ENCODE measurements around the gene GEN1.

Gene GEN1

DNA sequence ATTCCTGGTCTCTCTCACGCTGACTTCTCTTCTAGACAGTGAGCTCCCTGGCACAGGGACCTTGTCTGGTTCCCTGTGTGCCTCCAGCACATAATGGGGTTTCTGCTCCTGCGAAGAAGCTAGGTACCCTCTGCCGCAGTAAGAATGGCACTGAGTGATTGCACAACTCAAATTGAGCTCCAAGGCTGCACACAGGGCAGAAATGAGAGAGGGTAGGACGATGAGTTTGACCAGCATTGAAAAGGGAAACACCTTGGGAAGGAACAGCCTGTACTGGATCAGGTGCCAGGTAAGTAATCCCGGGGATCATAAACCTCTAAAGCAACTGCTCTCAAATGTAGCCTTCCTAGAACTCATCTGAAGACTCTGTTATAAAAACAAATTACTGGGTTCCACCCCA is 41.4 kb downstream of the GEN1 start:
- no peak overlapping the region for H3K9ac ChIP-seq (ENCODE audit: low read depth, low read length)
- H3K27me3 ChIP-seq (ENCODE audit: control insufficient read depth, insufficient read depth, low read length): no peaks in the 10 kb centered on the region
- no peaks in the 10 kb centered on the region for H3K36me3 ChIP-seq (ENCODE audit: control insufficient read depth, insufficient read depth, low read length)
- no peak overlapping the region for H3K27ac ChIP-seq (ENCODE audit: low read depth, low read length)
- H3K4me1 ChIP-seq (ENCODE audit: control insufficient read depth, insufficient read depth, low read length): no peaks in the 10 kb centered on the region
- no peaks in the 10 kb centered on the region for H3K9me3 ChIP-seq (ENCODE audit: control insufficient read depth, insufficient read depth, low read length)
- no peak overlapping the region for H3K4me3 ChIP-seq (ENCODE audit: low read depth, low read length)

DNA sequence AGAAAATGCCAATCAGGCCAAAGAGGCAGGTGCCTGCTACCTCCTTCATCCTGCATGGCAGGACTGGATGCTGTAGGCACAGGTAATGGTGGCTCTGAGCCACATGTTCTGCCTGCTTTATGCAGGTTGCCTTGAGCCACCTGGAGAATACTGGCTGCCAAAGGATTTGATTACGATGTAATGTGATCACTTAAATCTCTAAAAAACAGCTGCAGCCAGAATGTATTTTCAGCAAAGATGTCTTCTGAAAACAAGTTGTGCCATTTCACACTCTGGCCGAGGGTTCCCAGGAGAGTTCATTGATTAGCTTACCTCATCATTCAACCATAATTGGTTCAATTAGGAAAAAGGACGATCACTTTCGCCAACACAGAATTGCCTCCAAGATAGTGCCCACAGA is 44.4 kb downstream of the GEN1 start:
- H3K9me3 ChIP-seq (ENCODE audit: control insufficient read depth, insufficient read depth, low read length): no peaks in the 10 kb centered on the region
- no peaks in the 10 kb centered on the region for H3K27me3 ChIP-seq (ENCODE audit: control insufficient read depth, insufficient read depth, low read length)
- no peak overlapping the region for H3K27ac ChIP-seq (ENCODE audit: low read depth, low read length)
- no peaks in the 10 kb centered on the region for H3K4me1 ChIP-seq (ENCODE audit: control insufficient read depth, insufficient read depth, low read length)
- H3K9ac ChIP-seq (ENCODE audit: low read depth, low read length): no peak overlapping the region
- no peak overlapping the region for H3K4me3 ChIP-seq (ENCODE audit: low read depth, low read length)
- H3K36me3 ChIP-seq (ENCODE audit: control insufficient read depth, insufficient read depth, low read length): no peaks in the 10 kb centered on the region

GRCh38 chr2:17799301-17800120 is 45.6 kb downstream of the GEN1 start:
- Histone ChIP-seq H3K36me3 (ENCODE audit: control insufficient read depth, insufficient read depth, low read length) (no peaks in the 10 kb centered on the region), H3K4me3 (ENCODE audit: low read depth, low read length) (no peak overlapping the region), H3K27ac (ENCODE audit: low read depth, low read length) (no peak overlapping the region), H3K4me1 (ENCODE audit: control insufficient read depth, insufficient read depth, low read length) (no peaks in the 10 kb centered on the region), H3K9ac (ENCODE audit: low read depth, low read length) (no peak overlapping the region), H3K27me3 (ENCODE audit: control insufficient read depth, insufficient read depth, low read length) (no peaks in the 10 kb centered on the region), H3K9me3 (ENCODE audit: control insufficient read depth, insufficient read depth, low read length) (no peaks in the 10 kb centered on the region)

GRCh38 chr2:17800219-17800618 is 46.3 kb downstream of the GEN1 start:
- no peak overlapping the region for H3K27ac ChIP-seq (ENCODE audit: low read depth, low read length)
- no peak overlapping the region for H3K9ac ChIP-seq (ENCODE audit: low read depth, low read length)
- no peaks in the 10 kb centered on the region for H3K9me3 ChIP-seq (ENCODE audit: control insufficient read depth, insufficient read depth, low read length)
- no peaks in the 10 kb centered on the region for H3K27me3 ChIP-seq (ENCODE audit: control insufficient read depth, insufficient read depth, low read length)
- H3K4me1 ChIP-seq (ENCODE audit: control insufficient read depth, insufficient read depth, low read length): no peaks in the 10 kb centered on the region
- H3K36me3 ChIP-seq (ENCODE audit: control insufficient read depth, insufficient read depth, low read length): no peaks in the 10 kb centered on the region
- H3K4me3 ChIP-seq (ENCODE audit: low read depth, low read length): no peak overlapping the region

DNA sequence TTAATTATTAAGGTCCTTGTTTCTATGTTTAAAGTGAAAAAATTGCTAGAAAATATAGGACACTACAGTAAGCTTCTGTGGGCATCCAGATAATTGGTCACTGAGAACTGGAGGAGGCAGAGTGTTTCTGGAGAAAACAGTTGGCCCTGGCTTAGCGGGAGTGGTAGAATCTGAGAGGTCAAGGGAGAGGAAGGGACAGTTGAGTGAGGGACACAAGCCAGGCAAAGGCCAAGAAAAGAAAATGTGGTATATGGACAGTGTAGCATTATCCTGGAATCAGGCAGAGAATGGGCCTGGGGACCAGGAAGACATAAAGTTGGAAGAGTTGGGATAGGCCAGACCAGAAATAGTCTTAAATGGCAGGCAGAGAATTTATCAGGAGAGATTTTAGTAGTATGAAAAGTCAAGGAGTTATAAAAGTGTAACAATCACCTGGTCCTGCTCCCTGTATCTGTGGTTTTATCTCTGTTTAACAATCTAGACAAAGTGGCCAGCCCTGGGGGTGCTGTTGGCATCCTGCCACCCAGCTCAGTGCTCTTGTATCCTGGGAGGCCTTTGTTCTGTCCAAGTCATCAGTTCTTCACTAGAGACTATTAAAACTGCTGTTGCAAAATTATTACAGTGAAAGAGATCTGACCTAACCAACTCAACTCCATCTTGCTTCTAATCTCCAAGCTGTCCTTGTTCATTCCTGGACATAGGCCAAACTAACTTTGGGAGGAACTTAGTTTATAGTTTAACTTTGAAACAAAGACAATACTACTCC is 46.9 kb downstream of the GEN1 start:
- Histone ChIP-seq H3K9ac (ENCODE audit: low read depth, low read length) (no peak overlapping the region), H3K9me3 (ENCODE audit: control insufficient read depth, insufficient read depth, low read length) (no peaks in the 10 kb centered on the region), H3K27me3 (ENCODE audit: control insufficient read depth, insufficient read depth, low read length) (no peaks in the 10 kb centered on the region), H3K4me1 (ENCODE audit: control insufficient read depth, insufficient read depth, low read length) (no peaks in the 10 kb centered on the region), H3K27ac (ENCODE audit: low read depth, low read length) (no peak overlapping the region), H3K4me3 (ENCODE audit: low read depth, low read length) (no peak overlapping the region), H3K36me3 (ENCODE audit: control insufficient read depth, insufficient read depth, low read length) (no peaks in the 10 kb centered on the region)

DNA sequence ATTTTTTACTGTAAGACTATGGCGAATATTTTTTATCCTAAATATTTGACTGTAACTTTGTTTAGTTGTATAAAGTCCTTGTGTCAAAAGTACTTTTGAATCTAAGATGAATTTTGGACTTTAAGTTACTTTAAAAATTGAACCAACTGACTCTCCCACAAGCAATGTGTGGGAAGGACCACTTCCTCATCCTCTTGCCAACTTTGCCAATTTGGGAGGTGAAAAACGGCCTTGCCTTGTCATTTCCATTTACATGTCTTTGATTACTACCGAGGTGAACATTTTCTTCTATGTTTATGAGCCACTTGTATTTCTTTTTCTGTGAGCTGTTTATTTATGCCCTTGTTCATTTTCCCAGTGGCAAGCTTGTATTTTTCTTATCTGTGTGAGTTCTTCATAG is 49.6 kb downstream of the GEN1 start:
- H3K36me3 ChIP-seq (ENCODE audit: control insufficient read depth, insufficient read depth, low read length): no peaks in the 10 kb centered on the region
- no peak overlapping the region for H3K4me3 ChIP-seq (ENCODE audit: low read depth, low read length)
- no peak overlapping the region for H3K27ac ChIP-seq (ENCODE audit: low read depth, low read length)
- H3K27me3 ChIP-seq (ENCODE audit: control insufficient read depth, insufficient read depth, low read length): no peaks in the 10 kb centered on the region
- H3K4me1 ChIP-seq (ENCODE audit: control insufficient read depth, insufficient read depth, low read length): no peaks in the 10 kb centered on the region
- H3K9me3 ChIP-seq (ENCODE audit: control insufficient read depth, insufficient read depth, low read length): no peaks in the 10 kb centered on the region
- H3K9ac ChIP-seq (ENCODE audit: low read depth, low read length): no peak overlapping the region

DNA sequence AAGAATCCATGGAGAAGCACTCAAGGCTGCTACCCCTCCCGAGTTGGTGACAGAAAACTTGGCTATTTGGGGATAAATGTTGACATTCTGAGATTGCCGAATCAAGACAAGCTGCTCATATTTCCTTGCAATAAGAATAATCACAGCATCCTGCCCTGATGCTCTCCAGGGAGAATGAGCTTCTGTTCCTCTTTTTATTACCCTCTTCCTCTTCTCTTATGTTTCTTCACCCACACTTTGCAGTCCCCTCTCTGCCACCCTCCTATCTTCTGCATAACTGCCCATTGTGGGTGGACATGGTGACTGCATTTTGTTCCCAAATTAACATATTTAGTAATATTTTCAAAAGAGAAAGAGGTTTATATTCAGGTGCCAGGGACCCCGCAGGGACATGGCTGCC is 50.4 kb downstream of the GEN1 start:
- Histone ChIP-seq H3K9ac (ENCODE audit: low read depth, low read length) (no peak overlapping the region), H3K4me1 (ENCODE audit: control insufficient read depth, insufficient read depth, low read length) (no peaks in the 10 kb centered on the region), H3K27me3 (ENCODE audit: control insufficient read depth, insufficient read depth, low read length) (no peaks in the 10 kb centered on the region), H3K27ac (ENCODE audit: low read depth, low read length) (no peak overlapping the region), H3K4me3 (ENCODE audit: low read depth, low read length) (no peak overlapping the region), H3K9me3 (ENCODE audit: control insufficient read depth, insufficient read depth, low read length) (no peaks in the 10 kb centered on the region), H3K36me3 (ENCODE audit: control insufficient read depth, insufficient read depth, low read length) (no peaks in the 10 kb centered on the region)

DNA sequence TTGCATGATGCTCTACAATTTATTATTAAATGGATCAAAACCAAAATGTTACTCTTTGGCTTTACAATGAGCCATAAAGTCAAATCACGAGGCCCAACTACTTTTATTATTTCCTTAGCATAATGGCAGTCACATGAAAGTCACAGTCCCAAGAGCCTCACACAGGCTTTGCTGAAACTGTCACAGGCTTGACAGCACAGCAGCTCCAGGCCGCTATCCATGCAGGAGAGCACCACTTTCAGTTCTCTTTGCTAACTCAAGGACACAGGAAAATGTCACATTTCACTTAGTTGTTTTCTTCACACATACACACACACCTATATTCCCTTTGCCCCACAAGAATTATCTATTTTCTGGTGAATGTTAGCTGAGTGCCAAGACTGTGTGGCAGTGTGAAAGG is 51.2 kb downstream of the GEN1 start:
- Histone ChIP-seq H3K36me3 (ENCODE audit: control insufficient read depth, insufficient read depth, low read length) (no peaks in the 10 kb centered on the region), H3K9ac (ENCODE audit: low read depth, low read length) (no peak overlapping the region), H3K27me3 (ENCODE audit: control insufficient read depth, insufficient read depth, low read length) (no peaks in the 10 kb centered on the region), H3K4me1 (ENCODE audit: control insufficient read depth, insufficient read depth, low read length) (no peaks in the 10 kb centered on the region), H3K4me3 (ENCODE audit: low read depth, low read length) (no peak overlapping the region), H3K9me3 (ENCODE audit: control insufficient read depth, insufficient read depth, low read length) (no peaks in the 10 kb centered on the region), H3K27ac (ENCODE audit: low read depth, low read length) (no peak overlapping the region)

GRCh38 chr2:17805717-17806363 is 51.9 kb downstream of the GEN1 start:
- Histone ChIP-seq H3K4me1 (ENCODE audit: control insufficient read depth, insufficient read depth, low read length) (peaks cover 4% of the 10 kb centered on the region; the same call in 1 of the 2 replicates), H3K4me3 (ENCODE audit: low read depth, low read length) (no peak overlapping the region), H3K9ac (ENCODE audit: low read depth, low read length) (no peak overlapping the region), H3K36me3 (ENCODE audit: control insufficient read depth, insufficient read depth, low read length) (no peaks in the 10 kb centered on the region), H3K9me3 (ENCODE audit: control insufficient read depth, insufficient read depth, low read length) (no peaks in the 10 kb centered on the region), H3K27me3 (ENCODE audit: control insufficient read depth, insufficient read depth, low read length) (no peaks in the 10 kb centered on the region), H3K27ac (ENCODE audit: low read depth, low read length) (no peak overlapping the region)

DNA sequence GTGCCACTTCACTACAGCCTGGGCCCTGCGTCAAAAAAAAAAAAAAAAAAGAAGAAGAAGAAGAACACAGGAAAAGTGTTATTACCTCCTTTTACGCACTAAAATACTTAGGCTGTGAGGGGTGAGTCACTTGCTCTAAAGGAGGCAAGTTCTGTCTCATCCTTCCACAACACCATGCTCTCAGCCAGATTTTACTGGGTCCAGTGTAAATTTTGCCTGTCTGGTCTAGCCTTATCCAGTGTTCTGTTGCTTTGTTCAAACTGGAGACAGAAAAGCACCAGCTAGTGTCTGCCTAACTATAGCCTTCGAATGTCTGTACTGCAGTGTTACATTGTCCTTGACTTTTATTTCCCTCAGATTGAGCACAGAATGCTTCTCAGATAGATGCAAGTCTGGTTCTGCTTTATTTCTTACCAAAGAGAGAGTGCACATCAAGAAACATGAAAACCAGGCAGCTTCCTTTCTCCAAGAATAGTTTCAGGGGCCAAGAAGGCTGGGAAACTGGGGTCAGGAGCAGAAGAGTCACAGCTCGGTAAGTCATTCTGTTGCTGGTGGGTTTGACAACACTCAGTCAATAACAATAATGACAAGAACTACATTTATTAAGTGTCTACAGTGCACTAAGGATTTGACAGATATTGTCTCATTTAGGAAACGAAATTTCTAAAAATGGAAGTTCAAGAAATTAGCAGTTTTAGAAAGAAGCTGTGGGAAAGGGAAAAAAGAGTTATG is 59.2 kb downstream of the GEN1 start:
- Histone ChIP-seq H3K36me3 (ENCODE audit: control insufficient read depth, insufficient read depth, low read length) (no peaks in the 10 kb centered on the region), H3K4me3 (ENCODE audit: low read depth, low read length) (no peak overlapping the region), H3K9ac (ENCODE audit: low read depth, low read length) (no peak overlapping the region), H3K27me3 (ENCODE audit: control insufficient read depth, insufficient read depth, low read length) (no peaks in the 10 kb centered on the region), H3K9me3 (ENCODE audit: control insufficient read depth, insufficient read depth, low read length) (no peaks in the 10 kb centered on the region), H3K4me1 (ENCODE audit: control insufficient read depth, insufficient read depth, low read length) (peaks cover 4% of the 10 kb centered on the region; the same call in 1 of the 2 replicates), H3K27ac (ENCODE audit: low read depth, low read length) (no peak overlapping the region)

Data from HUES48 (cell line).